Neural progenitor cell (in vitro differentiated cells): ENCODE measurements around the gene TMEM238. TPM values are rescaled to one million over a fixed set of nuclear protein-coding genes. Genes with fewer than 3 reads are reported as not detected.

Experiments used
- total RNA-seq: library from RNA; depleted of rRNA; stranded (reverse); fragments of >200 nt; gene quantifications from 2 replicates; pipeline ENCODE4 v1.2.3, GENCODE V29; 2015; ENCODE audit warnings: low replicate concordance

TMEM238 gene
- total RNA-seq, 1 donor from 2014 or later: not detected

Other genes with a start within 250 kb of the TMEM238 start
- gene TNNT1, start 235.1 kb downstream of the TMEM238 start, total RNA-seq: 74.1 and 121 TPM in 2 replicates
- 22.2 and 41.0 TPM in 2 replicates for gene TNNI3, start 226.6 kb downstream of the TMEM238 start, total RNA-seq
- gene DNAAF3, start 217.7 kb downstream of the TMEM238 start, total RNA-seq: 9.1 and 12.0 TPM in 2 replicates
- gene SYT5, start 204.0 kb downstream of the TMEM238 start, total RNA-seq: 0.22 TPM in 1 of 2 replicates, not detected in the other
- not detected in 2 replicates for gene PTPRH, start 174.8 kb downstream of the TMEM238 start, total RNA-seq
- 1.4 and 3.3 TPM in 2 replicates for gene TMEM86B, start 155.5 kb downstream of the TMEM238 start, total RNA-seq
- gene PPP6R1, start 125.3 kb downstream of the TMEM238 start, total RNA-seq: 13.1 and 40.4 TPM in 2 replicates
- 15.0 and 43.1 TPM in 2 replicates for gene HSPBP1, start 104.2 kb downstream of the TMEM238 start, total RNA-seq
- 24.1 and 43.1 TPM in 2 replicates for gene BRSK1, start 100.3 kb downstream of the TMEM238 start, total RNA-seq
- 0.62 TPM in 1 of 2 replicates, not detected in the other for gene TMEM150B, start 59.0 kb downstream of the TMEM238 start, total RNA-seq
- 21.1 and 73.7 TPM in 2 replicates for gene KMT5C, start 44.4 kb downstream of the TMEM238 start, total RNA-seq
- gene COX6B2, start 29.6 kb downstream of the TMEM238 start, total RNA-seq: 0.77 TPM in 1 of 2 replicates, not detected in the other
- gene GARIN5B, start 21.0 kb downstream of the TMEM238 start, total RNA-seq: 0.09 TPM in 1 of 2 replicates, not detected in the other
- gene IL11, start 13.8 kb downstream of the TMEM238 start, total RNA-seq: 0.06 and 0.62 TPM in 2 replicates
- gene TMEM190, start 7.5 kb downstream of the TMEM238 start, total RNA-seq: not detected in 2 replicates
- gene RPL28, start 1.6 kb upstream of the TMEM238 start, total RNA-seq: 1,017 and 1,124 TPM in 2 replicates
- 118 and 159 TPM in 2 replicates for gene UBE2S, start 23.5 kb upstream of the TMEM238 start, total RNA-seq
- 0.09 and 0.21 TPM in 2 replicates for gene SHISA7, start 59.0 kb upstream of the TMEM238 start, total RNA-seq
- 14.8 and 34.4 TPM in 2 replicates for gene ISOC2, start 77.3 kb upstream of the TMEM238 start, total RNA-seq
- not detected in 2 replicates for gene C19orf85, start 80.5 kb upstream of the TMEM238 start, total RNA-seq
- 5.0 TPM in 1 of 2 replicates, not detected in the other for gene ZNF628, start 92.3 kb upstream of the TMEM238 start, total RNA-seq
- 16.2 and 49.2 TPM in 2 replicates for gene NAT14, start 100.9 kb upstream of the TMEM238 start, total RNA-seq
- gene SSC5D, start 104.1 kb upstream of the TMEM238 start, total RNA-seq: 0.56 TPM in 1 of 2 replicates, not detected in the other
- gene SBK2, start 152.8 kb upstream of the TMEM238 start, total RNA-seq: 6.2 TPM in 1 of 2 replicates, not detected in the other
- gene SBK3, start 161.3 kb upstream of the TMEM238 start, total RNA-seq: 3.3 and 15.1 TPM in 2 replicates
- gene ZNF579, start 196.6 kb upstream of the TMEM238 start, total RNA-seq: 2.1 and 15.2 TPM in 2 replicates
- gene FIZ1, start 215.2 kb upstream of the TMEM238 start, total RNA-seq: 4.8 and 10.8 TPM in 2 replicates
- gene ZNF524, start 216.0 kb upstream of the TMEM238 start, total RNA-seq: 3.2 and 5.4 TPM in 2 replicates
- 0.49 and 4.5 TPM in 2 replicates for gene ZNF865, start 221.4 kb upstream of the TMEM238 start, total RNA-seq
- 3.9 and 12.5 TPM in 2 replicates for gene ZNF784, start 240.3 kb upstream of the TMEM238 start, total RNA-seq